Esophagus squamous epithelium (tissue), 5 donors: ENCODE measurements around the gene OTOG. TPM values are rescaled to one million over a fixed set of nuclear protein-coding genes. Genes with fewer than 3 reads are reported as not detected.

ENCODE experiments used
- DNase-seq: peaks from one replicate; lab custom pipeline; 2025; lab: John Stamatoyannopoulos, UW
- H3K27ac ChIP-seq, 4 donors: fragments of 200-600 bp; sonication (generic); one replicate each; pipeline ENCODE4 v1.5.1; 2016 to 2019; ENCODE audit warnings: mild to moderate bottlenecking in 1 of 4
- H3K27me3 ChIP-seq, 4 donors: fragments of 200-600 bp; sonication (generic); 1 replicate in 3 of 4; 2 replicates in 1 of 4; pipeline versions ENCODE4 v1.5.1 to v1.6.0; 2017 to 2021; ENCODE audit warnings: antibody characterized with exemption in 1 of 4
- H3K36me3 ChIP-seq, 3 donors: fragments of 200-600 bp; sonication (generic); one replicate each; pipeline ENCODE4 v1.5.1; 2016 to 2019
- H3K4me1 ChIP-seq, 3 donors: fragments of 200-600 bp; sonication (generic); one replicate each; pipeline ENCODE4 v1.5.1; 2017 to 2019
- H3K4me3 ChIP-seq, 4 donors: fragments of 200-600 bp; sonication (generic); 1 replicate in 3 of 4; 2 replicates in 1 of 4; pipeline ENCODE4 v1.5.1; 2016 to 2019; ENCODE audit warnings: mild to moderate bottlenecking in 2 of 4, moderate library complexity in 1 of 4
- H3K9me3 ChIP-seq, 3 donors: fragments of 200-600 bp; sonication (generic); one replicate each; pipeline ENCODE4 v1.5.1; 2016 to 2019
- POLR2A ChIP-seq, 4 donors: fragments of 450-650 bp; IDR thresholded peaks; one replicate each; pipeline ENCODE4 v1.6.1; 2017; ENCODE audit warnings: antibody characterized with exemption in 4 of 4, mild to moderate bottlenecking in 4 of 4, moderate library complexity in 3 of 4
- WGBS, 2 donors: methylation state at CpG; one replicate each; pipeline ENCODE4 v1.1.5; 2018; 5-methylcytosine and 5-hydroxymethylcytosine counted together
- intact Hi-C: fragments of 100-400 bp; cut with DNase I; formaldehyde crosslinking; loops from one replicate; pipeline ENCODE4 v1.15.0; 2022
- total RNA-seq, 4 donors: library from RNA; depleted of rRNA; stranded (reverse); fragments of >200 nt; gene quantifications; one replicate each; pipeline ENCODE4 v1.1.0, GENCODE V29; 2016
- TF ChIP-seq, protein P1 (sequence below), 6 experiments: fragments of 450-650 bp in 4 of 6; fragments of 200-600 bp in 2 of 6; sonication (generic) in 2 of 6; IDR thresholded peaks; one replicate each; pipeline ENCODE4 v1.5.1; 2016 to 2019; ENCODE audit warnings: antibody characterized with exemption in 6 of 6, mild to moderate bottlenecking in 4 of 6, moderate library complexity in 4 of 6
- donor health status: DM: yes; HTN: yes; CAD: no.

The OTOG gene
- total RNA-seq, 4 donors from 2014 or later: not detected

DNA sequence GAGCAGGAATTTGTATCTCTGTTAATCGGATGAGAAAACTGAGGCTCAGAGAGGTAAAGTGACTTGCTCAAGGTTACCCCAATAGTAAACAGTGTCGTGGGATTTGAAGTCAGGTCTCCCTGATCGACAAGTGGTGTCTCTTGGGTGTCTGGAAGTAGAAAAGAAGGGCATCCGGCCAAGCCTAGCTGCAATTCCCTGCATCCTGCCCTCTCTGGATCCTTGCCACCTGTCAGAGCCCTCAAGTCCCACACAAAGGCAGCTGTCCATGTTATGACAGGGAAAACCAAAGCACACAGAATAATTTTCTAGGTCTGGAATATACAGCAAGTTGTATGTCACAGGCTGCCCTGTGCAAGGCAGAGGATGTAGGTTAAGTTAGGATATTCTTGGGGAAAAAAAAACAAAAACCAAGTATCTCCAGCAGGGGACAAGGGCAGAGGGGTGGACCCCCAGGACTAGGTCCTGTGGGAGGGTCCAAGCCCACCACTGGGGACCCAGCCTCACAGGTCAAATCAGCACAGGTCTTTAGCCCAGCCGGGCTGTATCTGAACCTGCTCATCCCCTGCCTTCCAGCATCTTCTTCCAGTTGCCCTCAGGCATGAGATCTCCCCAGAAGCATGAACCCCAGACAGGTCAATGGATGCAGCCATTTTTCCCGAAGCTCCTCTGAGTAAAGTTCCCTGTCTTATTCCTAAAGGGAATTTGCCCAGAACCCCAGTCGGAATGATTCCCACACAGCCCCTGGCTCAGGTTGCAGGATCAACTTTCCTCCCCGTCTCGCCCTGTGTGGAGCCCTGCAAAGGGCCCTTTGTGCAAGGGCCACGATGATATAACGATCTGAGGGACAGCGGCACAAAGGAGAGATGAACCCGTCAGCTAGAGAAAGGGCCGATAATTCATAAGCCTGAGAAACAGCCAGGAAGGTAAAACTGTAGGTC is 17.9 kb upstream of the OTOG start:
- no peak overlapping the region for H3K27ac ChIP-seq
- intact Hi-C loops: no loop called here
- H3K9me3 ChIP-seq: no peaks in the 10 kb centered on the region
- no peaks in the 10 kb centered on the region for H3K4me1 ChIP-seq
- H3K36me3 ChIP-seq: no peaks in the 10 kb centered on the region
- H3K27me3 ChIP-seq: peaks cover 0 to 69% (median 0%) of the 10 kb centered on the region in 4 donors
- no peak for DNase-seq
- no peak overlapping the region for H3K4me3 ChIP-seq
- 62 to 67% methylated on average over 10 to 11 of the region's 14 CpGs for WGBS, 2 donors
- TF ChIP-seq, protein P1, sequence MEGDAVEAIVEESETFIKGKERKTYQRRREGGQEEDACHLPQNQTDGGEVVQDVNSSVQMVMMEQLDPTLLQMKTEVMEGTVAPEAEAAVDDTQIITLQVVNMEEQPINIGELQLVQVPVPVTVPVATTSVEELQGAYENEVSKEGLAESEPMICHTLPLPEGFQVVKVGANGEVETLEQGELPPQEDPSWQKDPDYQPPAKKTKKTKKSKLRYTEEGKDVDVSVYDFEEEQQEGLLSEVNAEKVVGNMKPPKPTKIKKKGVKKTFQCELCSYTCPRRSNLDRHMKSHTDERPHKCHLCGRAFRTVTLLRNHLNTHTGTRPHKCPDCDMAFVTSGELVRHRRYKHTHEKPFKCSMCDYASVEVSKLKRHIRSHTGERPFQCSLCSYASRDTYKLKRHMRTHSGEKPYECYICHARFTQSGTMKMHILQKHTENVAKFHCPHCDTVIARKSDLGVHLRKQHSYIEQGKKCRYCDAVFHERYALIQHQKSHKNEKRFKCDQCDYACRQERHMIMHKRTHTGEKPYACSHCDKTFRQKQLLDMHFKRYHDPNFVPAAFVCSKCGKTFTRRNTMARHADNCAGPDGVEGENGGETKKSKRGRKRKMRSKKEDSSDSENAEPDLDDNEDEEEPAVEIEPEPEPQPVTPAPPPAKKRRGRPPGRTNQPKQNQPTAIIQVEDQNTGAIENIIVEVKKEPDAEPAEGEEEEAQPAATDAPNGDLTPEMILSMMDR (IDR thresholded peaks at IDR 0.05): no peak
- TF ChIP-seq POLR2A (IDR thresholded peaks at IDR 0.05): no peak

GRCh38 chr11:17529844-17530185 is 17.2 kb upstream of the OTOG start:
- peaks cover 0 to 69% (median 0%) of the 10 kb centered on the region in 4 donors for H3K27me3 ChIP-seq
- H3K36me3 ChIP-seq: no peaks in the 10 kb centered on the region
- H3K27ac ChIP-seq: no peak overlapping the region
- no peak for DNase-seq
- TF ChIP-seq, protein P1 (IDR thresholded peaks at IDR 0.05): no peak
- TF ChIP-seq POLR2A (IDR thresholded peaks at IDR 0.05): no peak
- H3K4me3 ChIP-seq: no peak overlapping the region
- 84 to 85% methylated on average over 10 of the region's 10 CpGs for WGBS, 2 donors
- intact Hi-C loops: no loop called here
- H3K9me3 ChIP-seq: no peaks in the 10 kb centered on the region
- H3K4me1 ChIP-seq: no peaks in the 10 kb centered on the region

- Histone ChIP-seq H3K27me3 (peaks cover 0 to 68% (median 0%) of the 10 kb centered on the region in 4 donors), H3K27ac (no peak overlapping the region), H3K4me3 (no peak overlapping the region), H3K4me1 (no peaks in the 10 kb centered on the region), H3K9me3 (no peaks in the 10 kb centered on the region), H3K36me3 (no peaks in the 10 kb centered on the region)
- 83 to 89% methylated on average over 5 to 7 of the region's 22 CpGs for WGBS, 2 donors
- TF ChIP-seq POLR2A (IDR thresholded peaks at IDR 0.05): no peak
- TF ChIP-seq, protein P1 (IDR thresholded peaks at IDR 0.05): no peak
- intact Hi-C loops: no loop called here
- DNase-seq: no peak
Measured at GRCh38 chr11:17531071-17531600, 15.9 kb upstream of the OTOG start.

- H3K27ac ChIP-seq: no peak overlapping the region
- TF ChIP-seq, protein P1 (IDR thresholded peaks at IDR 0.05): no peak
- TF ChIP-seq POLR2A (IDR thresholded peaks at IDR 0.05): no peak
- no peak overlapping the region for H3K4me3 ChIP-seq
- 36 to 66% methylated on average over 6 of the region's 6 CpGs for WGBS, 2 donors
- no peak for DNase-seq
- H3K9me3 ChIP-seq: no peaks in the 10 kb centered on the region
- no peaks in the 10 kb centered on the region for H3K36me3 ChIP-seq
- intact Hi-C loops: no loop called here
- no peaks in the 10 kb centered on the region for H3K4me1 ChIP-seq
- H3K27me3 ChIP-seq: peaks cover 0 to 63% (median 0%) of the 10 kb centered on the region in 4 donors
Measured at GRCh38 chr11:17531636-17532113, 15.4 kb upstream of the OTOG start.

DNA sequence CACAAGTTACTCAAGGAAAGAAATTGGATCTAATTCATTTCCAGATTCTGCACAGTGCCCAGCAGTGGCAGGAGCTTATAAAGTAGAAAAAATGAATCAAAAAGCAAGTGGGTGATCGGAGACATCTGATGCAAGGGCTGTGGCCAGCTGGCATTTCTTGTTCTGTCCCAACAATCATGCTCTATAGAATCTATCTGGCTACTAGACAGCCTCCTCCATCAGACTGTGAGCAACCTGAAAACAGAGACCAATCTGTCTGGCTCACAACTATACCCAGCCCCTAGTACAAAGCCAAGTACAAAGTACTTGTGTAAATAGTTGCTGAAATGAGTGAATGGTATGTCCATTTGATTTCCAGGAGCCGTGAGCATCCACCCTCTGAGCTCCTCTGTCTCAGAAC is 14.3 kb upstream of the OTOG start:
- intact Hi-C loops: no loop called here
- Histone ChIP-seq H3K4me3 (no peak overlapping the region), H3K36me3 (no peaks in the 10 kb centered on the region), H3K27me3 (peaks cover 0 to 56% (median 0%) of the 10 kb centered on the region in 4 donors), H3K27ac (no peak overlapping the region), H3K4me1 (no peaks in the 10 kb centered on the region), H3K9me3 (no peaks in the 10 kb centered on the region)
- no peak for TF ChIP-seq POLR2A (IDR thresholded peaks at IDR 0.05)
- WGBS, 2 donors: 55% methylated on average over 1 to 2 of the region's 2 CpGs
- DNase-seq: no peak
